ENCODE measurements around the gene TBC1D5. TPM values are rescaled to one million over a fixed set of nuclear protein-coding genes. Genes with fewer than 3 reads are reported as not detected.

The TBC1D5 gene
- total RNA-seq, 1 donor from 2014 or later, result 108 TPM

GRCh38 chr3:17743658-17743995, 1.2 kb upstream of the TBC1D5 start:
- H3K4me2 ChIP-seq, result peak overlapping the region; percentile 80
- peak overlapping the region; percentile 96 for H3K27ac Mint-ChIP-seq
- H3K9ac ChIP-seq, result peak overlapping the region; percentile 25

GRCh38 chr3:17742880-17743657, 638 bp upstream of the TBC1D5 start:
- Histone ChIP-seq H2AFZ (replicated peaks) (peak overlapping the region; percentile 77), H3K4me2 (peak overlapping the region; percentile 80), H3K27ac (peak overlapping the region; percentile 98), H3F3A (ENCODE audit: low read depth) (peaks cover 35% of the 10 kb centered on the region), H4K20me1 (ENCODE audit: low read depth) (no peaks in the 10 kb centered on the region), H3K4me1 (peaks cover 18% of the 10 kb centered on the region), H3K27me3 (no peaks in the 10 kb centered on the region), H3K9me3 (ENCODE audit: low read depth) (no peaks in the 10 kb centered on the region), H3K4me3 (peak overlapping the region; percentile 62), H3K79me2 (ENCODE audit: low read depth) (peaks cover 35% of the 10 kb centered on the region), H3K9ac (peak overlapping the region; percentile 25), H3K36me3 (no peaks in the 10 kb centered on the region)
- H3K36me3 Mint-ChIP-seq, result peaks cover 5% of the 10 kb centered on the region
- TF ChIP-seq EZH2 (IDR thresholded peaks at IDR 0.05) (no peak), CTCF (IDR thresholded peaks at IDR 0.05) (no peak), EZH2phosphoT487 (IDR thresholded peaks at IDR 0.05) (no peak)
- peak overlapping the region; percentile 95 for H3K4me3 Mint-ChIP-seq
- peak overlapping the region; percentile 96 for H3K27ac Mint-ChIP-seq
- peaks cover 44% of the 10 kb centered on the region for H3K4me1 Mint-ChIP-seq
- no peak for DNase-seq (ENCODE audit: low spot score)
- no peaks in the 10 kb centered on the region for H3K9me3 Mint-ChIP-seq
- H3K27me3 Mint-ChIP-seq (ENCODE audit: insufficient read depth, low read depth), result peaks cover 2% of the 10 kb centered on the region

More at GRCh38 chr3:17743658-17743995, 1.2 kb upstream of the TBC1D5 start:
- peak overlapping the region; percentile 95 for H3K4me3 Mint-ChIP-seq
- H3K4me3 ChIP-seq, result peak overlapping the region; percentile 62
- H3K27ac ChIP-seq, result peak overlapping the region; percentile 98
- H3K27me3 ChIP-seq, result no peaks in the 10 kb centered on the region
- TF ChIP-seq EZH2phosphoT487 (IDR thresholded peaks at IDR 0.05) (no peak), CTCF (IDR thresholded peaks at IDR 0.05) (no peak), EZH2 (IDR thresholded peaks at IDR 0.05) (no peak)
- peaks cover 2% of the 10 kb centered on the region for H3K27me3 Mint-ChIP-seq (ENCODE audit: insufficient read depth, low read depth)
- no peaks in the 10 kb centered on the region for H4K20me1 ChIP-seq (ENCODE audit: low read depth)
- H3K4me1 Mint-ChIP-seq, result peaks cover 41% of the 10 kb centered on the region
- peaks cover 18% of the 10 kb centered on the region for H3K4me1 ChIP-seq
- H3K9me3 Mint-ChIP-seq, result no peaks in the 10 kb centered on the region
- H3F3A ChIP-seq (ENCODE audit: low read depth), result peaks cover 35% of the 10 kb centered on the region
- DNase-seq (ENCODE audit: low spot score), result no peak
- peaks cover 30% of the 10 kb centered on the region for H3K79me2 ChIP-seq (ENCODE audit: low read depth)
- no peaks in the 10 kb centered on the region for H3K36me3 ChIP-seq
- peaks cover 5% of the 10 kb centered on the region for H3K36me3 Mint-ChIP-seq
- H2AFZ ChIP-seq (replicated peaks), result peak overlapping the region; percentile 77
- H3K9me3 ChIP-seq (ENCODE audit: low read depth), result no peaks in the 10 kb centered on the region

- TF ChIP-seq EZH2phosphoT487 (IDR thresholded peaks at IDR 0.05) (no peak), EZH2 (IDR thresholded peaks at IDR 0.05) (no peak), CTCF (IDR thresholded peaks at IDR 0.05) (no peak)
- peak overlapping the region; percentile 98 for H3K27ac Mint-ChIP-seq
- peak overlapping the region; percentile 80 for H3K4me2 ChIP-seq
- peaks cover 2% of the 10 kb centered on the region for H3K27me3 Mint-ChIP-seq (ENCODE audit: insufficient read depth, low read depth)
- no peaks in the 10 kb centered on the region for H3K27me3 ChIP-seq
- H3K27ac ChIP-seq, result peak overlapping the region; percentile 98
- peak overlapping the region; percentile 87 for H2AFZ ChIP-seq (replicated peaks)
- H4K20me1 ChIP-seq (ENCODE audit: low read depth), result no peaks in the 10 kb centered on the region
- no peak for DNase-seq (ENCODE audit: low spot score)
- H3K4me1 ChIP-seq, result peaks cover 18% of the 10 kb centered on the region
- no peaks in the 10 kb centered on the region for H3K9me3 Mint-ChIP-seq
- H3K4me3 ChIP-seq, result peak overlapping the region; percentile 62
- H3K36me3 Mint-ChIP-seq, result peaks cover 5% of the 10 kb centered on the region
- peaks cover 38% of the 10 kb centered on the region for H3K4me1 Mint-ChIP-seq
- H3K9ac ChIP-seq, result peak overlapping the region; percentile 72
- H3K36me3 ChIP-seq, result no peaks in the 10 kb centered on the region
- peaks cover 48% of the 10 kb centered on the region for H3K79me2 ChIP-seq (ENCODE audit: low read depth)
- H3K9me3 ChIP-seq (ENCODE audit: low read depth), result no peaks in the 10 kb centered on the region
- H3F3A ChIP-seq (ENCODE audit: low read depth), result peaks cover 35% of the 10 kb centered on the region
- H3K4me3 Mint-ChIP-seq, result peak overlapping the region; percentile 90
These were observed 770 bp downstream of the TBC1D5 start for GRCh38 chr3:17741621-17742101.

Data from neural progenitor cell (in vitro differentiated cells).